GM19240 (cell line): ENCODE measurements around the gene MACROD1.

Source experiments
- DNase-seq: peaks from one replicate; pipeline ENCODE4 v3.0.0; 2011; ENCODE audit warnings: low spot score; ENCODE audit not compliant: insufficient read length

The MACROD1 gene

DNA sequence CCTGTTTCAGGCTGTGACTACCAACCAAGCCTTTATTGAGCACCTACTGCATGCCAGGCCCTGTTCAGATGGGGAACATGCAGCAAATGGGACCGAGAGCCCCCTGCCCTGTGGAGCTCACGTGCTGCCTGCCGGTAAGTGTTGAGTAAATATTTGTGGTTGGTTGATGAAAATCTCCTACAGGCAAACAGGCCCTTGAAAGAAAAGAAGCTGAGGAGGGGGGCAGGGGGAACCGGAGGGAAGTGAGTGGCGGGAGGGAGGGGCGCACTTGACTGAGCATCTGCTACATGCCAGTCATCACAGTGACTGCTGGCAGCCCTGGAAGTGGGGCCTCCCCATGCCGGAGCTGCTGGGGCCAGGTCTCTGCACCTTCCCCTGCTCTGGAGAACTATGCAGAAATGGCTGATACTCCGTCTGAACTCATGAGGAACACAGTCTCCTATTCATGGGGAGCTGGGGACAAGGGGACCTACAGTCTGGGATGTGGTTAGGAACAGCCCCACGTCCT is 34.2 kb downstream of the MACROD1 start:
- DNase-seq = no peak

- no peak for DNase-seq
Observed at GRCh38 chr11:64130618-64131017, 35.3 kb downstream of the MACROD1 start.

GRCh38 chr11:64129403-64129802 is 36.5 kb downstream of the MACROD1 start:
- DNase-seq = no peak

GRCh38 chr11:64128255-64129006 is 37.5 kb downstream of the MACROD1 start:
- no peak for DNase-seq

DNA sequence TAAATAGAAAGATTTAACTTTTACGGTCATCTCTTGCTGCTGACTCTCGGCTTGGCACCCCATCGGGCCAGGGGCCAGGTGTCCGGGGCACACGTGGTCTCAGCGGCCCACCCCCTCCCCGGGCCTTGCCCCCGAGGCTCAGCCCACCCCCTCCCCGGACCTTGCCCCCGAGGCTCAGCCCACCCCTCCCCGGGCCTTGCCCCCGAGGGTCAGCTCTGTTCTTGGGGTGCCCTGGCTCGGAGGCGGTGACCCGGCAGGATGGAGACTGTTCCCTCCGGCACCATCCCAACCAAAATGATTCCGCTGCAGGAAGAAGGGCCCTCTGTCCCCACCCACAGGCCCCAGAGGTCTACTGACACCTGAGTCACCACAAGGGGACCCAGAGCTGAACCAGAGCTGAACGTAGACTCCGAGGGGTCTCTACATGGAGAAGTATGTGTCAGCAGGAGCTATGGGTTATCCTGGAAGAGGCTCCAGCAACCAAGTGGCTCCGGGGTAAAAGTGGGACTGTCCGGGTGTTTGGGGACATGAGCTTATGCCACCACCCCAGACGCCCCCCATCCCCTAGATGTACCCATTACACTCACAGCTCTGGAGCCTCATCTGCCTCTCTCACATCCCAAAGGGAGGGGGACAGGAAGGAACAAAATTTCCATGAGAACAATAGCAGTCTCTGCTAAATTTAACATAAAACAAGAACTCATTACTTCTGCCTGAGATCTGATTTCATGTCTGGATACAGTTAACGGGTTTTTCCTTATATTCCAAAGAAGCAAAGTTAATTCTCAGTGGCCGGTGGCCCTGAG is 38.4 kb downstream of the MACROD1 start:
- no peak for DNase-seq

DNA sequence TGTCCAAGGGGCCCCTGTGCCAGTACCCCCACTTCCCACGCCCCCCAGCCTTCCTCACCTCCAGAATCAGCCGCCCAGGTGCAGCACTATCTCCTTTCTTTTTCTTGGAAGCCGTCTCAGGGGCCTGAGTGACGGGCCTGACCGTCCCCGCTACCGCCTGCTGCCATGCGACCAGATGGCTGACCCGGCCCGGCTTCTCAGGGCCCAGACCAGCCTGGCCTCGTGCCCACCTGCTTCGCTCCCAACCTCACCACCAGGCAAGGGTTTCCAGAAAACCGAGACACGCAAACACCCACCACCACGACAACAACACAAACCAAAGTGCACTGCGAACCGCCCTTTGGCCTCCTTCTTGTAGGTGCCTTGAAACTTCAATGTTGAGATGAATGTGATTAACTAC is 39.1 kb downstream of the MACROD1 start:
- DNase-seq = no peak

GRCh38 chr11:64126371-64126770 is 39.5 kb downstream of the MACROD1 start:
- no peak for DNase-seq

DNA sequence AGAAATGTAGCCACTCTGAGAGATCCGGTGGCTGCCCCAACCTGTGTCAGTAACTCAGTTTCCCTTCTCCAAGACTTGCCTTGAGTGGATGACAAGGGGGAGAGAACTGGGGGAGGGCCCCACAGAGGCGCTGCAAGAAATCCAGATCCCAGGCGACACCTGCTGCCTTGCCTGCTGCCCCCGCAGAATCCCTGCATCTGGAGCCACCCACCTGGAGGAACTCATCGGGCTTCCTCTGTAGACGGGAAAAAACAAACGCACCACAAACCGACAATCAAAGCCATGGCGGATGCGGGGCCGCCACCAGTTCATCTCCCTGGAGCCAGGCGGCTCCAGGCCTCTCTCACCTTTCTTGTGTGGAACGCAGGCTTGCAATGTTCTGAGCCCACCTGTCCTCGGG is 40.2 kb downstream of the MACROD1 start:
- DNase-seq = no peak

DNA sequence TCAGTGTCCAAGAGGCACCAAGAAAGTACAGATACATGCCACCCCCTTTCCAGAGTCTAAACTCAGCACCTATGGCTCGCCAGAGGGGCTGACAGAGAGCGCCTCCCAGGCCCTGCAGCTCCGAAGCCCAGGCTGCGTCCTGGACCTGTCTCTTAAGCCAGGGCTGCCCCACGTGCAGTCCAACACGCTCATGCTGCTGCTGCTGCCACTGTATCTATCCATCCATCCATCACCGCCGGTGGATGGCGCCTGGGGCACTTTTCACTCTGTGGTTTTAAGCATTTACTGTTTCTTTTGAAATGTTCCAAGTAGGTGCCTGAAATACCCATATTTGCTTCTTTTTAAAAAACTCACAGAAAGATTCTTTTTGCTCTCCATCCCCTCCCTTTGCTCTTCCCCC is 41.8 kb downstream of the MACROD1 start:
- no peak for DNase-seq

- DNase-seq = no peak
Observed at GRCh38 chr11:64123679-64124078, 42.2 kb downstream of the MACROD1 start.

DNA sequence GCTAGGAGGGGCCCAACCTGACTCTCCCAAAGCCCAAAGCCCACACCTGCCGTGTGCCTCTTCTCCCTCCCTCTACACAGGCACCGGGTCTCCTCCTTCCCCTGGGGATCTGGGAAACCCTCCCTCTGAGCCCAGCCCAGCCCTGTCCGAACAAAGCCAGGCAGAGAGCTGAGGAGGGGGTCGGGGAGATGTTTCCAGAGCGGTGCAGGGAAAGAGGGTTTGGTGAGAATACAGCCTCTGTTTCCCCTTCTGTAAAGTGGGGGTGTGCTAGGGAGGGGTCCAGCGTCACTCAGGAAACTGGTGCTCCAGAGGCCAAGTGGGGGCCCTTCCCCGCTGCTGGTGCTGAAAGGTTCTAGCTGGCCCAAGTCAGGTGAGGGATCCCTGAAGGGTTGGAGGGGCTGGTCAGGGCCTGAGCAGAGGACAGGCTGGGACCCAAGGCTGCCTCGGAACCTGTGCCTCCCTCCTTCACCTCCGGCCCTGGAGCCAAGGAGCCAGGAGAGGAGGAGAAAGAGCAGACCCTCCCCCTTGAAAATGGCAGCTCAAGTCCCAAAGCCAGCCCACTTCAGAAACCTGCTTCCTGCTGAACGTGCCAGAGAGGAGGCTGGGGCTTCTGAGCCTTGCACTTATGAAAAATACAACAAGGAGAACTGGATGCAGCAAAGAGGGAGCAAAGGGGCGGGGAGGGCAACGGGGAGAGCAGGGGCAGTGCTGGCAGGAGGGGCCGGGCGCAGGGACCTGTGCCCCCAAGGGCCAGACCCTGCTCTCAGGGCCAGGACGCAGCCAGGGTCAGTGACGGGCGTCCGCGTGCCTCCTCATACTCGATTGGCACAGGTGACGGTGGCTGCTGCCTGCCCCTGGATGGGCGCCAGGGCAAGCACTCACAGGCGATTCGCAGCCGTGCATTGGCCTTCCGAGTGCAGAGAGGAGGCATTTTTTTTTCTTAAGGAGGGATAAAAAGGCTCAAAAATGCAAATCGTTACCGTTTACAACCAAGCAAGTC is 43.2 kb downstream of the MACROD1 start:
- DNase-seq = no peak

GRCh38 chr11:64121663-64122410 is 44.1 kb downstream of the MACROD1 start:
- no peak for DNase-seq

- no peak for DNase-seq
Observed at GRCh38 chr11:64120951-64121569, 44.9 kb downstream of the MACROD1 start.

DNA sequence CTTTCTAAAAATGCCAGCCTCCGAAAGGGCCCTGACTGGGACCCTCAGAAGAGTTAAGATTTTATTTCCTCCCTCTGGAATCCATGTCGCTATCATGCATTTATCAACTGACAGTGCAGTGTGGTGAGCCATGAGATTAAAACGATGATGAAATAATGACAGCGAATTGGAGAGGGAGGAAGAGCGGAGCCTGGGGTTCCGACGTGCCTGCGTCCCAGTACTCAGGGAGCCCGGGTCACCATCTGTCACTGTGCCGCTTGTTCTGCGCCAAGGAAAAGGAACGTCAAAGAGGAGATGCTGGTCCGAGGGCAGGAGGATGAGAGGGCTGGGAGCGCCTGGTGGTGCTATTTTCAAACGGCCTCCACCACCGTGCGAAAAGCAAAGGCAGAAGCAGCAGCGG is 46.2 kb downstream of the MACROD1 start:
- DNase-seq = no peak

DNA sequence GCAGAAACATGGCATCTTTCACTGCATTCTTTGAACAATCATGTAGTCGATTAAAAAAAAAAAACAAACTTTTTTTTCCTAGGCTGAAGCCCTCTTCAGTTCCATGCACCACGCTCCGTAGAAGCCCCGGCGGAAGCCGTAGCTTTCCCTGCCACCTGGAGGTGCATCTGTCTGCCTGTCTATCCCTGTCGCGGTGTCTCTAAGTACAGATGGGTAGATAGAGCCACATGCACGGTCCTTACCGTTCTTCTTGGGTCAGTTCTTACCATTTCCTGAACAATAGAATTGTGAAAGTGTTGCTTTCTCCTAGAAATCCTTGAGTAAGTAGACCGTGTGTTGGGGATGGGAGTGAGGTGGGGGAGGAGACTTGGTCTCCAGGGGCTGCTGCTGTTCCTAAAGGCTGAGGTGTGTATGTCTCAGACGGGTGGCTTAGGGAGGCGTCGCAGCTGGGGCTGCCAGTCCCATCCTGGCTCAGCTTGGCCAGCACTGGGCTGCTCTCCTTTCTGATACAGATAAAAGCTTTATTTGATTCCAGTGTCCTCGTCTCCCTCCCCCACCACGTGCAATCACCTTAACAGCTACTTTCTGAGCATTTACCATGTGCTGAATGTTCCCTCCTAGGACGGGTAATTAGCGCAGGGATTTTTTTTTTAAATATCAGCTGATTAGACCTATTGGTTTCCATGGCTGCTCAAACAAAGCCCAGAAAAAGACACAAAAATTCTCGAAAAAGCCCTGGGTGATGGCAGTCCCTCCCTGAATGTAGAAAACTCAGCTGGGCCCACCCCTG is 46.8 kb downstream of the MACROD1 start:
- no peak for DNase-seq

GRCh38 chr11:64117763-64118459 is 48.0 kb downstream of the MACROD1 start:
- DNase-seq = no peak

DNA sequence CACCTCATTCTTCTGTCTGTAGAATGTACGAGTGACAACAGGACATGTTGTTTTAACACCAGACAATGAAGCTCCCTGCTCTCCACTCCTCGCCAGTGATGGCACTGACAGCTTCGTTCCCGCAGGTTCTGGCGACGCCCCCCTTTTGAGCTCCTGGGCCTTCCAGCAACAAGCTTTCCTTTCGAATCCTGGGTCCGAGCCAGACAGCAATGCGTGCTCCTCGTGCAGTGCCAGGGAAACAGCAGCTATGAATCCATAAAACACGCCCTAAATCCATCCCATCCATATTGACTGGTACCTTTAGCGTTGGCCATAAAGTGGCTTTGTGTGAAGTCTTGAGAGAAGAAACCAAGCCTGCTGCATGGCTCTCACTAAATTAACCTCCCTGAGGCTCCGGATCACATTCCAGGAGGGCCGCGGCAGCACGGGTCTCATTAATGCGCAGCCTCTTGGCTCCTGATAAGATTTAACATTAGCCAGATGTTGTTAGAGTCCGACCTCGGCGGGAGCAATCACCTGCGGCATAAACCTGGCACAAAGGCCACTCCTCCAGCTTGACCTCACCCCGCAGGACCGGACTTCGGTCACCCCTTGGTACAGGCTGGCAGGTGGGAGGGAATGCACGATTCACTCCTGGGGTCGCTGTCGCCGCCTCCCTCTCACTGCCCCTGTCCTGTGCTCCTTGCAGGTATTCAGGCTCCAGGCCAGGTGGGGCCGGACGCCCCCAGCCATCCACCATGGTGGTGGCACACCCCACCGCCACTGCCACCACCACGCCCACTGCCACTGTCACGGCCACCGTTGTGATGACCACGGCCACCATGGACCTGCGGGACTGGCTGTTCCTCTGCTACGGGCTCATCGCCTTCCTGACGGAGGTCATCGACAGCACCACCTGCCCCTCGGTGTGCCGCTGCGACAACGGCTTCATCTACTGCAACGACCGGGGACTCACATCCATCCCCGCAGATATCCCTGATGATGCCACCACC is 50.1 kb downstream of the MACROD1 start:
- no peak for DNase-seq

DNA sequence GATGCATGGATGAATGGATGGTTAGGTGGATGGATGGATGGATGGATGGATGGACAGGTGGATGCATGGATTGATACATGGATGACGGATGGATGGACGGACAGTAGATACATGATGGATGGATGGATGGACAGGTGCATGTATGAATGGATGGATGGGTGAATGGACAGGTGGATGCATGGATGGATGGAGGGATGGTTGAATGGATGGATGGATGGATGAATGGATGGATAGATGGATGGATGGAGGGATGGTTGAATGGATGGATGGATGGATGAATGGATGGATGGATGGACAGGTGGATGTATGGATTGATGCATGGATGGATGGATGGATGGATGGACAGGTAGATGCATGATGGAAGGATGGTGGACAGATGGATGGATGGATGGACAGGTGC is 51.7 kb downstream of the MACROD1 start:
- no peak for DNase-seq
